NCI-H2227 treated with DMSO at 0.1 percent for 48 hours (cell line): ENCODE data around the gene SIX2.

Experiments used
- DNase-seq: peaks from one replicate; lab custom pipeline; 2025; lab: John Stamatoyannopoulos, UW

SIX2 gene

GRCh38 chr2:45001869-45002385 is 7.3 kb downstream of the SIX2 start:
- no peak for DNase-seq

GRCh38 chr2:45000921-45001868 is 8.1 kb downstream of the SIX2 start:
- DNase-seq, result no peak

- DNase-seq, result no peak
Observed at GRCh38 chr2:45000341-45000901, 8.8 kb downstream of the SIX2 start.

GRCh38 chr2:44999540-44999939 is 9.7 kb downstream of the SIX2 start:
- no peak for DNase-seq

- DNase-seq, result no peak
Observed at GRCh38 chr2:44997963-44998362, 11.3 kb downstream of the SIX2 start.

- DNase-seq, result no peak
Observed at GRCh38 chr2:44996356-44996755, 12.9 kb downstream of the SIX2 start.

- DNase-seq, result no peak
Observed at GRCh38 chr2:44994377-44994776, 14.9 kb downstream of the SIX2 start.

GRCh38 chr2:44989176-44989575 is 20.1 kb downstream of the SIX2 start:
- no peak for DNase-seq

GRCh38 chr2:44983836-44984604 is 25.2 kb downstream of the SIX2 start:
- no peak for DNase-seq

- DNase-seq, result peak; percentile 78
Observed at GRCh38 chr2:44981714-44982108, 27.5 kb downstream of the SIX2 start.

GRCh38 chr2:44980751-44981713 is 28.2 kb downstream of the SIX2 start:
- no peak for DNase-seq

GRCh38 chr2:44979581-44979980 is 29.7 kb downstream of the SIX2 start:
- no peak for DNase-seq

GRCh38 chr2:44975571-44976450 is 33.4 kb downstream of the SIX2 start:
- DNase-seq, result no peak

- DNase-seq, result peak; percentile 11
Observed at GRCh38 chr2:44974064-44974715, 35.1 kb downstream of the SIX2 start.

- DNase-seq, result peak; percentile 31
Observed at GRCh38 chr2:44972771-44973535, 36.3 kb downstream of the SIX2 start.

- no peak for DNase-seq
Observed at GRCh38 chr2:44970846-44971450, 38.3 kb downstream of the SIX2 start.

GRCh38 chr2:44969936-44970335 is 39.3 kb downstream of the SIX2 start:
- DNase-seq, result no peak

GRCh38 chr2:44967727-44968432 is 41.4 kb downstream of the SIX2 start:
- DNase-seq, result no peak
